Stimulated activated CD8-positive, alpha-beta memory T cell treated with anti-CD3 and anti-CD28 coated beads, Interleukin-15, amount 100 ng/mL, for 1 hour (primary cell): ENCODE measurements around the gene CDA.
"Not testable (repeated sequence)": the region's sequence is repeated elsewhere in the genome, so short reads cannot be mapped to it uniquely, and the experiment has no call there.

Experiments
- DNase-seq: peaks from one replicate; pipeline ENCODE4 v3.0.0-alpha.2; 2020; ENCODE audit warnings: low read depth

CDA gene

GRCh38 chr1:20586953-20587660 lies 1.8 kb upstream of the CDA start:
- no peak for DNase-seq

- DNase-seq: no peak
Measured at GRCh38 chr1:20587661-20588053, 1.2 kb upstream of the CDA start.

- DNase-seq: no peak
Measured at GRCh38 chr1:20589331-20590278, 708 bp downstream of the CDA start.

- no peak for DNase-seq
Measured at GRCh38 chr1:20590306-20590777, 1.4 kb downstream of the CDA start.

GRCh38 chr1:20593756-20594155 lies 4.9 kb downstream of the CDA start:
- no peak for DNase-seq

GRCh38 chr1:20594746-20595145 lies 5.8 kb downstream of the CDA start:
- no peak for DNase-seq

- no peak for DNase-seq
Measured at GRCh38 chr1:20596106-20596505, 7.2 kb downstream of the CDA start.

- DNase-seq: no peak
Measured at GRCh38 chr1:20597650-20598049, 8.8 kb downstream of the CDA start.

GRCh38 chr1:20600156-20600555 lies 11.3 kb downstream of the CDA start:
- no peak for DNase-seq

- no peak for DNase-seq
Measured at GRCh38 chr1:20601129-20601825, 12.4 kb downstream of the CDA start.

- DNase-seq: no peak
Measured at GRCh38 chr1:20602851-20603450, 14.1 kb downstream of the CDA start.

- DNase-seq: no peak
Measured at GRCh38 chr1:20603504-20604464, 14.9 kb downstream of the CDA start.

- no peak for DNase-seq
Measured at GRCh38 chr1:20604678-20605077, 15.8 kb downstream of the CDA start.

GRCh38 chr1:20606801-20607570 lies 18.1 kb downstream of the CDA start:
- not testable (repeated sequence) for DNase-seq

- DNase-seq: no peak
Measured at GRCh38 chr1:20609541-20609940, 20.6 kb downstream of the CDA start.

GRCh38 chr1:20610970-20611369 lies 22.1 kb downstream of the CDA start:
- DNase-seq: no peak

GRCh38 chr1:20611652-20612051 lies 22.8 kb downstream of the CDA start:
- no peak for DNase-seq

GRCh38 chr1:20612221-20612746 lies 23.4 kb downstream of the CDA start:
- no peak for DNase-seq

- no peak for DNase-seq
Measured at GRCh38 chr1:20614131-20614579, 25.3 kb downstream of the CDA start.
